ENCODE measurements around the gene IVD.

GRCh38 chr15:40436892-40437751 is 31.5 kb downstream of the IVD start:
- TF ChIP-seq EP300 (IDR thresholded peaks at IDR 0.05; ENCODE audit: borderline replicate concordance): no peak
- TF ChIP-seq, protein P1, sequence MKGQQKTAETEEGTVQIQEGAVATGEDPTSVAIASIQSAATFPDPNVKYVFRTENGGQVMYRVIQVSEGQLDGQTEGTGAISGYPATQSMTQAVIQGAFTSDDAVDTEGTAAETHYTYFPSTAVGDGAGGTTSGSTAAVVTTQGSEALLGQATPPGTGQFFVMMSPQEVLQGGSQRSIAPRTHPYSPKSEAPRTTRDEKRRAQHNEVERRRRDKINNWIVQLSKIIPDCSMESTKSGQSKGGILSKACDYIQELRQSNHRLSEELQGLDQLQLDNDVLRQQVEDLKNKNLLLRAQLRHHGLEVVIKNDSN (IDR thresholded peaks at IDR 0.05): no peak
- TF ChIP-seq TAF1 (IDR thresholded peaks at IDR 0.05; ENCODE audit: low read depth): no peak
- no peak for TF ChIP-seq ZBTB7A (IDR thresholded peaks at IDR 0.05; ENCODE audit: low read depth)
- no peak for TF ChIP-seq TCF12 (IDR thresholded peaks at IDR 0.05; ENCODE audit: low read depth)
- TF ChIP-seq, protein P2, sequence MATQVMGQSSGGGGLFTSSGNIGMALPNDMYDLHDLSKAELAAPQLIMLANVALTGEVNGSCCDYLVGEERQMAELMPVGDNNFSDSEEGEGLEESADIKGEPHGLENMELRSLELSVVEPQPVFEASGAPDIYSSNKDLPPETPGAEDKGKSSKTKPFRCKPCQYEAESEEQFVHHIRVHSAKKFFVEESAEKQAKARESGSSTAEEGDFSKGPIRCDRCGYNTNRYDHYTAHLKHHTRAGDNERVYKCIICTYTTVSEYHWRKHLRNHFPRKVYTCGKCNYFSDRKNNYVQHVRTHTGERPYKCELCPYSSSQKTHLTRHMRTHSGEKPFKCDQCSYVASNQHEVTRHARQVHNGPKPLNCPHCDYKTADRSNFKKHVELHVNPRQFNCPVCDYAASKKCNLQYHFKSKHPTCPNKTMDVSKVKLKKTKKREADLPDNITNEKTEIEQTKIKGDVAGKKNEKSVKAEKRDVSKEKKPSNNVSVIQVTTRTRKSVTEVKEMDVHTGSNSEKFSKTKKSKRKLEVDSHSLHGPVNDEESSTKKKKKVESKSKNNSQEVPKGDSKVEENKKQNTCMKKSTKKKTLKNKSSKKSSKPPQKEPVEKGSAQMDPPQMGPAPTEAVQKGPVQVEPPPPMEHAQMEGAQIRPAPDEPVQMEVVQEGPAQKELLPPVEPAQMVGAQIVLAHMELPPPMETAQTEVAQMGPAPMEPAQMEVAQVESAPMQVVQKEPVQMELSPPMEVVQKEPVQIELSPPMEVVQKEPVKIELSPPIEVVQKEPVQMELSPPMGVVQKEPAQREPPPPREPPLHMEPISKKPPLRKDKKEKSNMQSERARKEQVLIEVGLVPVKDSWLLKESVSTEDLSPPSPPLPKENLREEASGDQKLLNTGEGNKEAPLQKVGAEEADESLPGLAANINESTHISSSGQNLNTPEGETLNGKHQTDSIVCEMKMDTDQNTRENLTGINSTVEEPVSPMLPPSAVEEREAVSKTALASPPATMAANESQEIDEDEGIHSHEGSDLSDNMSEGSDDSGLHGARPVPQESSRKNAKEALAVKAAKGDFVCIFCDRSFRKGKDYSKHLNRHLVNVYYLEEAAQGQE (IDR thresholded peaks at IDR 0.05; ENCODE audit: low read depth): no peak
- no peak for TF ChIP-seq RAD21 (IDR thresholded peaks at IDR 0.05; ENCODE audit: low read depth)
- no peak for TF ChIP-seq CEBPB (IDR thresholded peaks at IDR 0.05)

All from Ishikawa (cell line).